Uterus (tissue), 2 donors: ENCODE measurements around the gene NHLH1.

Experiments
- POLR2A ChIP-seq, 2 donors: fragments of 450-650 bp; IDR thresholded peaks; one replicate each; pipeline ENCODE4 v1.6.1; 2016; ENCODE audit warnings: antibody characterized with exemption in 2 of 2, mild to moderate bottlenecking in 1 of 2, moderate library complexity in 1 of 2
- TF ChIP-seq, protein P1 (sequence below), 4 experiments: fragments of 200-600 bp in 2 of 4; fragments of 450-650 bp in 2 of 4; sonication (generic) in 2 of 4; IDR thresholded peaks; one replicate each; pipeline ENCODE4 v1.5.1; 2016 to 2019; ENCODE audit warnings: antibody characterized with exemption in 4 of 4, mild to moderate bottlenecking in 2 of 4, moderate library complexity in 1 of 4

DNA sequence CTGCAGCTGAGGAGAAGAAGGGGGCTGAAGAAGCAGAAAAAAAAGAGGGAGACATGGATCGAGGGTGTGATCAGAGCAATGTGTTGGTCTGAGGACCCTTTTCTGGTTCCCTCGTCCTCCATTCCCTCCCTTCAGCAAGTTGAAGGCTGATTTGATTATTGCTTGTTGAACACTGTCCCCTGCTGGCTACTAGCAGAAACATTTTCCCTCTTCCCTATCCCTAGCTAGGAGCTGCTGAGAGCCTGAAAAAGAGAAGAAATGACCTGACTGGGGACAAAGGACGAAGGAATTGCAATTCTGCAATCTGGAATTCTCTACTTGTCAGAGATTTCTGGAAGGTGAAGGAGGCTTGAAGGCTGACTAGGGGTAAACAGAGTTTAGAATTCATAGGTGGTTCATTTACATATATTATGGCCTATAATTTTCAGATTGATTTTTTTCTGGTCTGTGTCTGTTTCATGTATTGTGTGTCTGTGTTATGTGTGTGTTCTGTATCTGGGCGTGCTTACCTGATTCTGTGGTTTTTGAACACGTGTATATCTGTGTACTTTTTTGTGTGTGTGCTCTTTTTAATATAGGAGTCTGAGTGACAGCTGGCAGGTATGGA is 9.8 kb downstream of the NHLH1 start:
- TF ChIP-seq, protein P1, sequence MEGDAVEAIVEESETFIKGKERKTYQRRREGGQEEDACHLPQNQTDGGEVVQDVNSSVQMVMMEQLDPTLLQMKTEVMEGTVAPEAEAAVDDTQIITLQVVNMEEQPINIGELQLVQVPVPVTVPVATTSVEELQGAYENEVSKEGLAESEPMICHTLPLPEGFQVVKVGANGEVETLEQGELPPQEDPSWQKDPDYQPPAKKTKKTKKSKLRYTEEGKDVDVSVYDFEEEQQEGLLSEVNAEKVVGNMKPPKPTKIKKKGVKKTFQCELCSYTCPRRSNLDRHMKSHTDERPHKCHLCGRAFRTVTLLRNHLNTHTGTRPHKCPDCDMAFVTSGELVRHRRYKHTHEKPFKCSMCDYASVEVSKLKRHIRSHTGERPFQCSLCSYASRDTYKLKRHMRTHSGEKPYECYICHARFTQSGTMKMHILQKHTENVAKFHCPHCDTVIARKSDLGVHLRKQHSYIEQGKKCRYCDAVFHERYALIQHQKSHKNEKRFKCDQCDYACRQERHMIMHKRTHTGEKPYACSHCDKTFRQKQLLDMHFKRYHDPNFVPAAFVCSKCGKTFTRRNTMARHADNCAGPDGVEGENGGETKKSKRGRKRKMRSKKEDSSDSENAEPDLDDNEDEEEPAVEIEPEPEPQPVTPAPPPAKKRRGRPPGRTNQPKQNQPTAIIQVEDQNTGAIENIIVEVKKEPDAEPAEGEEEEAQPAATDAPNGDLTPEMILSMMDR (IDR thresholded peaks at IDR 0.05), result peak; percentile 58 to 89 (median 83)
- no peak for TF ChIP-seq POLR2A (IDR thresholded peaks at IDR 0.05)
